HS-5 (cell line): ENCODE data around the gene ABCC4.
A peak's percentile ranks its signal among the peaks of the same experiment; 100 is the strongest.

Experiments used
- DNase-seq: peaks from one replicate; pipeline ENCODE4 v3.0.0-alpha.2; 2012; ENCODE audit warnings: low read depth

ABCC4 gene

GRCh38 chr13:95258619-95259194 is 42.5 kb downstream of the ABCC4 start:
- no peak for DNase-seq

- DNase-seq, result no peak
Observed at GRCh38 chr13:95258098-95258497, 43.2 kb downstream of the ABCC4 start.

- DNase-seq, result peak; percentile 77
Observed at GRCh38 chr13:95256091-95256490, 45.2 kb downstream of the ABCC4 start.

- no peak for DNase-seq
Observed at GRCh38 chr13:95255072-95255732, 46.0 kb downstream of the ABCC4 start.

- DNase-seq, result peak; percentile 26
Observed at GRCh38 chr13:95254339-95254738, 46.9 kb downstream of the ABCC4 start.

GRCh38 chr13:95253033-95253432 is 48.2 kb downstream of the ABCC4 start:
- no peak for DNase-seq

GRCh38 chr13:95251641-95252040 is 49.6 kb downstream of the ABCC4 start:
- no peak for DNase-seq

- no peak for DNase-seq
Observed at GRCh38 chr13:95250961-95251360, 50.3 kb downstream of the ABCC4 start.

GRCh38 chr13:95248953-95249352 is 52.3 kb downstream of the ABCC4 start:
- DNase-seq, result no peak

- no peak for DNase-seq
Observed at GRCh38 chr13:95247852-95248251, 53.4 kb downstream of the ABCC4 start.

GRCh38 chr13:95247171-95247570 is 54.1 kb downstream of the ABCC4 start:
- DNase-seq, result no peak

- no peak for DNase-seq
Observed at GRCh38 chr13:95246292-95247082, 54.8 kb downstream of the ABCC4 start.

GRCh38 chr13:95245071-95245470 is 56.2 kb downstream of the ABCC4 start:
- no peak for DNase-seq

GRCh38 chr13:95243207-95243606 is 58.0 kb downstream of the ABCC4 start:
- no peak for DNase-seq

GRCh38 chr13:95241321-95241720 is 59.9 kb downstream of the ABCC4 start:
- DNase-seq, result no peak

- DNase-seq, result no peak
Observed at GRCh38 chr13:95239283-95239682, 62.0 kb downstream of the ABCC4 start.

GRCh38 chr13:95237310-95237870 is 63.9 kb downstream of the ABCC4 start:
- no peak for DNase-seq

GRCh38 chr13:95236774-95237173 is 64.5 kb downstream of the ABCC4 start:
- DNase-seq, result no peak

GRCh38 chr13:95235974-95236373 is 65.3 kb downstream of the ABCC4 start:
- DNase-seq, result no peak

- DNase-seq, result no peak
Observed at GRCh38 chr13:95235199-95235756, 66.0 kb downstream of the ABCC4 start.

- no peak for DNase-seq
Observed at GRCh38 chr13:95234242-95234641, 67.0 kb downstream of the ABCC4 start.

- DNase-seq, result no peak
Observed at GRCh38 chr13:95233026-95233635, 68.1 kb downstream of the ABCC4 start.
